Vagina (tissue), 2 donors: ENCODE data around the gene PLAAT3.

ENCODE experiments used
- CTCF ChIP-seq, 3 experiments: fragments of 450-650 bp in 2 of 3; fragments of 200-600 bp in 1 of 3; sonication (generic) in 1 of 3; IDR thresholded peaks; one replicate each; pipeline ENCODE4 v1.5.1; 2017 to 2019; ENCODE audit warnings: antibody characterized with exemption in 3 of 3, mild to moderate bottlenecking in 2 of 3, moderate library complexity in 2 of 3
- POLR2A ChIP-seq, 2 donors: fragments of 450-650 bp; IDR thresholded peaks; one replicate each; pipeline ENCODE4 v1.6.1; 2017; ENCODE audit warnings: antibody characterized with exemption in 2 of 2, mild to moderate bottlenecking in 2 of 2, moderate library complexity in 2 of 2
- POLR2AphosphoS5 ChIP-seq, 2 donors: sonication (generic); formaldehyde crosslinking; IDR thresholded peaks; one replicate each; pipeline ENCODE4 v1.9.0; 2017; ENCODE audit warnings: antibody characterized with exemption in 2 of 2, mild to moderate bottlenecking in 2 of 2, low read depth in 1 of 2; ENCODE audit not compliant: insufficient read depth in 1 of 2

DNA sequence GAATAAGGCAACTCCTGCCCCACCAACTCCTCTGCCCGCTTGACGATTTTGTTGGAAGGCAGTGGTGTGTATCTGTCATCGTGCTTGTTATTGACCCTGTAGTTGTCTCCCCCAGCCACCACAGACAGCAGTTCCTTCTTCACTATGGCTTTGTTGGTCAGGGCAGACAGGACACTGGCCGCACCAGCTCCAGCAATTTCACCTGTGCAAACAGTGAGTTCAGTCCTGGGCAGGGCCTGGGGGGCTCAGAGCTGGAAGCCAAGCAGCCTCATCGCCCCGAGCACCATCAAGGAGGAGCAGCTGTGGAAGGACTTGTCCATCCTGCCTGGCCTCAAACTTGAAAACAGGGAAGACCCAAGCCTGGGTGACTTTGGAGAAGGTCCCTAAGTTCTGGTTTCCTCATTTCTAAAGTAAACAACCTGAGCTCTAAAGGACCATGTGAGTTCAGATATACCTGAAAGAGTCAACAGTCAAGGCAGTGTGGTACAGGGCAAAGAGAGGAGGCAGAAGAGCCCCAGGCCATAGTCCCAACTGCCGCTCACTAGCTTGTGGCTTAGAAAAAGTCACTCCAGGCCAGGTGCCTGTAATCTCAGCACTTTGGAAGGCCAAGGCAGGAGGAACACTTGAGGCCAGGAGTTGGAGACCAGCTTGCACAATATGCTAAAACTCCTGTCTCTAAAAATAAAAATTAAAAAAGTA is 55.6 kb downstream of the PLAAT3 start:
- no peak for TF ChIP-seq CTCF (IDR thresholded peaks at IDR 0.05)
- TF ChIP-seq POLR2AphosphoS5 (IDR thresholded peaks at IDR 0.05; ENCODE audit: insufficient read depth in 1 of 2, low read depth in 1 of 2), result no peak
- TF ChIP-seq POLR2A (IDR thresholded peaks at IDR 0.05), result no peak
